Left ventricle myocardium inferior (tissue), 1 donor: ENCODE data around the gene CXCR5. TPM values are rescaled to one million over a fixed set of nuclear protein-coding genes. Genes with fewer than 3 reads are reported as not detected.
"Not testable (repeated sequence)": the region's sequence is repeated elsewhere in the genome, so short reads cannot be mapped to it uniquely, and the experiment has no call there.

Source experiments
- DNase-seq: peaks from one replicate; pipeline ENCODE4 v3.0.0-alpha.2; 2020
- H3K27ac ChIP-seq: fragments of 200-600 bp; replicated peaks from 2 replicates; pipeline ENCODE4 v1.8.0; 2021
- H3K27me3 ChIP-seq: fragments of 200-600 bp; 2 replicates; pipeline ENCODE4 v1.8.0; 2021; ENCODE audit warnings: low read depth
- H3K36me3 ChIP-seq: fragments of 200-600 bp; 2 replicates; pipeline ENCODE4 v1.8.0; 2021
- H3K4me1 ChIP-seq: fragments of 200-600 bp; 2 replicates; pipeline ENCODE4 v1.8.0; 2021
- H3K4me3 ChIP-seq: fragments of 200-600 bp; 2 replicates; pipeline ENCODE4 v1.8.0; 2021; ENCODE audit warnings: mild to moderate bottlenecking, moderate library complexity
- H3K9me3 ChIP-seq: fragments of 200-600 bp; replicated peaks from 2 replicates; pipeline ENCODE4 v1.8.0; 2021
- CTCF ChIP-seq: fragments of 200-600 bp; IDR thresholded peaks from 2 replicates; pipeline ENCODE4 v1.8.0; 2021; ENCODE audit warnings: antibody characterized with exemption, mild to moderate bottlenecking, borderline replicate concordance
- intact Hi-C: fragments of 100-400 bp; cut with micrococcal nuclease; formaldehyde crosslinking; loops from one replicate; pipeline ENCODE4 v1.11.0; 2022
- total RNA-seq: library from RNA; stranded (reverse); fragmentation: NEBNext Ultra II Directional; extraction: Animal tissue kit (Norgen Biotek cat#: 25700); gene quantifications from one replicate; pipeline ENCODE4 v1.2.1, GENCODE V29; 2021
- donor health status: DM: no; HTN: yes; CAD: no; lungs with severe emphysema.

Gene CXCR5
- total RNA-seq, 1 donor from 2014 or later, result not detected

- Histone ChIP-seq H3K27ac (no peak overlapping the region), H3K4me1 (no peaks in the 10 kb centered on the region), H3K36me3 (no peaks in the 10 kb centered on the region), H3K9me3 (no peaks in the 10 kb centered on the region), H3K4me3 (no peak overlapping the region), H3K27me3 (no peaks in the 10 kb centered on the region)
- no peak for DNase-seq
- intact Hi-C loops, result no loop called here
- no peak for TF ChIP-seq CTCF
Observed at GRCh38 chr11:118841469-118842242, 42.0 kb upstream of the CXCR5 start.

- H3K4me1 ChIP-seq, result no peaks in the 10 kb centered on the region
- no peaks in the 10 kb centered on the region for H3K27me3 ChIP-seq
- H3K9me3 ChIP-seq, result no peaks in the 10 kb centered on the region
- H3K27ac ChIP-seq, result no peak overlapping the region
- DNase-seq, result no peak
- H3K36me3 ChIP-seq, result no peaks in the 10 kb centered on the region
- H3K4me3 ChIP-seq, result no peak overlapping the region
- no peak for TF ChIP-seq CTCF
- intact Hi-C loops, result no loop called here
Observed at GRCh38 chr11:118842369-118842768, 41.3 kb upstream of the CXCR5 start.

GRCh38 chr11:118842843-118843242, 40.8 kb upstream of the CXCR5 start:
- H3K4me3 ChIP-seq, H3K27ac ChIP-seq, H3K36me3 ChIP-seq, H3K27me3 ChIP-seq, H3K9me3 ChIP-seq, DNase-seq, intact Hi-C loops, H3K4me1 ChIP-seq: not testable (repeated sequence)

- Histone ChIP-seq H3K36me3 (no peaks in the 10 kb centered on the region), H3K27ac (no peak overlapping the region), H3K9me3 (no peaks in the 10 kb centered on the region), H3K27me3 (no peaks in the 10 kb centered on the region), H3K4me1 (no peaks in the 10 kb centered on the region), H3K4me3 (no peak overlapping the region)
- TF ChIP-seq CTCF, result no peak
- intact Hi-C loops, result no loop called here
- DNase-seq, result no peak
Observed at GRCh38 chr11:118843565-118843964, 40.1 kb upstream of the CXCR5 start.

- no peak for TF ChIP-seq CTCF
- Histone ChIP-seq H3K27ac (no peak overlapping the region), H3K36me3 (no peaks in the 10 kb centered on the region), H3K4me3 (no peak overlapping the region), H3K4me1 (no peaks in the 10 kb centered on the region), H3K27me3 (no peaks in the 10 kb centered on the region), H3K9me3 (no peaks in the 10 kb centered on the region)
- DNase-seq, result no peak
- intact Hi-C loops, result no loop called here
Observed at GRCh38 chr11:118845369-118845768, 38.3 kb upstream of the CXCR5 start.

- no peak for DNase-seq
- Histone ChIP-seq H3K27ac (no peak overlapping the region), H3K9me3 (no peaks in the 10 kb centered on the region), H3K4me3 (no peak overlapping the region), H3K4me1 (no peaks in the 10 kb centered on the region), H3K36me3 (no peaks in the 10 kb centered on the region), H3K27me3 (no peaks in the 10 kb centered on the region)
- no peak for TF ChIP-seq CTCF
- intact Hi-C loops, result no loop called here
Observed at GRCh38 chr11:118846181-118846935, 37.3 kb upstream of the CXCR5 start.
